ENCODE data around the gene N4BP2L2. TPM values are rescaled to one million over a fixed set of nuclear protein-coding genes. Genes with fewer than 3 reads are reported as not detected.

The N4BP2L2 gene
- total and polyA plus RNA-seq, 2 of the 13 experiments (the other 11 are each of a cell fraction or from before 2014, with no cell fraction given), result 58.9 to 81.2 TPM

GRCh38 chr13:32454886-32455593 lies 83.6 kb downstream of the N4BP2L2 start (continued):
- TF ChIP-seq, protein P1, sequence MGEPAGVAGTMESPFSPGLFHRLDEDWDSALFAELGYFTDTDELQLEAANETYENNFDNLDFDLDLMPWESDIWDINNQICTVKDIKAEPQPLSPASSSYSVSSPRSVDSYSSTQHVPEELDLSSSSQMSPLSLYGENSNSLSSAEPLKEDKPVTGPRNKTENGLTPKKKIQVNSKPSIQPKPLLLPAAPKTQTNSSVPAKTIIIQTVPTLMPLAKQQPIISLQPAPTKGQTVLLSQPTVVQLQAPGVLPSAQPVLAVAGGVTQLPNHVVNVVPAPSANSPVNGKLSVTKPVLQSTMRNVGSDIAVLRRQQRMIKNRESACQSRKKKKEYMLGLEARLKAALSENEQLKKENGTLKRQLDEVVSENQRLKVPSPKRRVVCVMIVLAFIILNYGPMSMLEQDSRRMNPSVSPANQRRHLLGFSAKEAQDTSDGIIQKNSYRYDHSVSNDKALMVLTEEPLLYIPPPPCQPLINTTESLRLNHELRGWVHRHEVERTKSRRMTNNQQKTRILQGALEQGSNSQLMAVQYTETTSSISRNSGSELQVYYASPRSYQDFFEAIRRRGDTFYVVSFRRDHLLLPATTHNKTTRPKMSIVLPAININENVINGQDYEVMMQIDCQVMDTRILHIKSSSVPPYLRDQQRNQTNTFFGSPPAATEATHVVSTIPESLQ (CRISPR knock-in tag; conservative IDR thresholded peaks at IDR 0.05), result no peak
- no peak for TF ChIP-seq ZNF331 (CRISPR knock-in tag; IDR thresholded peaks at IDR 0.05)
- no peak for TF ChIP-seq ZNF180 (CRISPR knock-in tag; IDR thresholded peaks at IDR 0.05; ENCODE audit: borderline replicate concordance, low read depth)
- TF ChIP-seq TCF7 (IDR thresholded peaks at IDR 0.05; ENCODE audit: low read depth), result no peak
- no peak for TF ChIP-seq POLR2AphosphoS5 (IDR thresholded peaks at IDR 0.05; ENCODE audit: low read depth, low read length)
- no peak for TF ChIP-seq ZNF260 (CRISPR knock-in tag; IDR thresholded peaks at IDR 0.05; ENCODE audit: borderline replicate concordance, low read depth)
- TF ChIP-seq GLI4 (CRISPR knock-in tag; IDR thresholded peaks at IDR 0.05; ENCODE audit: borderline replicate concordance), result no peak
- TF ChIP-seq YEATS2 (CRISPR knock-in tag; IDR thresholded peaks at IDR 0.05; ENCODE audit: borderline replicate concordance), result no peak
- no peak for TF ChIP-seq BORCS8-MEF2B (CRISPR knock-in tag; IDR thresholded peaks at IDR 0.05)
- no peak for TF ChIP-seq FOXA1 (IDR thresholded peaks at IDR 0.05)
- TF ChIP-seq FOXA1 (CRISPR knock-in tag; IDR thresholded peaks at IDR 0.05), result no peak
- TF ChIP-seq SMAD9 (CRISPR knock-in tag; IDR thresholded peaks at IDR 0.05), result no peak
- TF ChIP-seq KDM3A (CRISPR knock-in tag; IDR thresholded peaks at IDR 0.05; ENCODE audit: low read depth), result no peak
- TF ChIP-seq CENPT (CRISPR knock-in tag; IDR thresholded peaks at IDR 0.05; ENCODE audit: low read depth), result no peak
- no peak for TF ChIP-seq ZNF704 (CRISPR knock-in tag; IDR thresholded peaks at IDR 0.05; ENCODE audit: borderline replicate concordance)
- no peak for TF ChIP-seq PCBP2 (optimal IDR thresholded peaks at IDR 0.05; ENCODE audit: low read depth, low read length, poor library complexity, severe bottlenecking)
- peak; percentile 83 for TF ChIP-seq POGZ (CRISPR knock-in tag; IDR thresholded peaks at IDR 0.05)
- TF ChIP-seq ZNF383 (CRISPR knock-in tag; IDR thresholded peaks at IDR 0.05; ENCODE audit: borderline replicate concordance), result no peak
- TF ChIP-seq, protein P2, sequence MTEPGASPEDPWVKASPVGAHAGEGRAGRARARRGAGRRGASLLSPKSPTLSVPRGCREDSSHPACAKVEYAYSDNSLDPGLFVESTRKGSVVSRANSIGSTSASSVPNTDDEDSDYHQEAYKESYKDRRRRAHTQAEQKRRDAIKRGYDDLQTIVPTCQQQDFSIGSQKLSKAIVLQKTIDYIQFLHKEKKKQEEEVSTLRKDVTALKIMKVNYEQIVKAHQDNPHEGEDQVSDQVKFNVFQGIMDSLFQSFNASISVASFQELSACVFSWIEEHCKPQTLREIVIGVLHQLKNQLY (CRISPR knock-in tag; IDR thresholded peaks at IDR 0.05), result 0 out of 2 replicates have a peak, but pooled peaks have one; percentile 35
- no peak for TF ChIP-seq CC2D1A (CRISPR knock-in tag; IDR thresholded peaks at IDR 0.05)
- no peak for TF ChIP-seq ZNF652 (CRISPR knock-in tag; IDR thresholded peaks at IDR 0.05; ENCODE audit: borderline replicate concordance, low read depth)
- TF ChIP-seq ZNF580 (CRISPR knock-in tag; IDR thresholded peaks at IDR 0.05; ENCODE audit: borderline replicate concordance, low read depth), result peak; percentile 35; the same call in 1 of the 2 replicates
- TF ChIP-seq ZFP36 (IDR thresholded peaks at IDR 0.05; ENCODE audit: borderline replicate concordance, low read depth, low read length, partially characterized antibody), result no peak
- TF ChIP-seq ZFP1 (CRISPR knock-in tag; IDR thresholded peaks at IDR 0.05), result no peak
- TF ChIP-seq ZNF501 (CRISPR knock-in tag; IDR thresholded peaks at IDR 0.05), result no peak
- TF ChIP-seq TCF7L2 (IDR thresholded peaks at IDR 0.05; ENCODE audit: low read depth, low read length), result no peak
- TF ChIP-seq, protein P3, sequence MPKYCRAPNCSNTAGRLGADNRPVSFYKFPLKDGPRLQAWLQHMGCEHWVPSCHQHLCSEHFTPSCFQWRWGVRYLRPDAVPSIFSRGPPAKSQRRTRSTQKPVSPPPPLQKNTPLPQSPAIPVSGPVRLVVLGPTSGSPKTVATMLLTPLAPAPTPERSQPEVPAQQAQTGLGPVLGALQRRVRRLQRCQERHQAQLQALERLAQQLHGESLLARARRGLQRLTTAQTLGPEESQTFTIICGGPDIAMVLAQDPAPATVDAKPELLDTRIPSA (CRISPR knock-in tag; IDR thresholded peaks at IDR 0.05; ENCODE audit: borderline replicate concordance), result no peak
- TF ChIP-seq RBAK (CRISPR knock-in tag; IDR thresholded peaks at IDR 0.05), result 0 out of 2 replicates have a peak, but pooled peaks have one; percentile 44
